K562 (cell line): ENCODE measurements around the gene CTNNA3. TPM values are rescaled to one million over a fixed set of nuclear protein-coding genes. Genes with fewer than 3 reads are reported as not detected.

Experiments used
- ATAC-seq: fragments of 200-7000 bp; cut with Tn5 transposase; 3 replicates; pipeline ENCODE4 v1.9.1; 2020; ENCODE audit warnings: moderate library complexity
- BruUV-seq: library from RNA; stranded (reverse); fragments of 400-500 nt; replicated peaks from 2 replicates; lab custom pipeline; 2021; lab: Mats Ljungman, UMichigan
- CTCF ChIA-PET: fragments of 300-600 bp; formaldehyde crosslinking; extraction: SDS; loops from one replicate; lab custom pipeline; 2021; ENCODE audit warnings: low intra/inter-chr PET ratio; lab: Yijun Ruan, JAX
- POLR2A ChIA-PET: fragments of 300-600, 350-650 bp; sonication (Branson Sonifier 250); formaldehyde crosslinking; extraction: SDS; loops from one replicate; lab custom pipeline; 2021; ENCODE audit warnings: antibody characterized with exemption, inconsistent platforms; lab: Yijun Ruan, JAX
- DNase-seq, 4 experiments: peaks; one replicate each; pipeline versions ENCODE4 v3.0.0 to v3.0.0-alpha.2; 2011 to 2018; ENCODE audit warnings: low spot score in 3 of 4, mixed read lengths in 3 of 4; ENCODE audit errors: extremely low read depth in 1 of 4
- FAIRE-seq: peaks from 2 replicates; lab custom pipeline; 2011; peaks lifted over from hg19 to GRCh38; lab: Jason Lieb, UNC
- H2AFZ ChIP-seq: 2 replicates; pipeline ENCODE4 v1.6.0; 2011; ENCODE audit warnings: low read depth, low read length, control low read depth, inconsistent platforms
- H3K27ac ChIP-seq: fragments of 200-600 bp; 3 replicates; pipeline ENCODE4 v1.8.0; 2011; ENCODE audit warnings: low read depth, mild to moderate bottlenecking, control low read depth, inconsistent platforms, low read length, moderate library complexity, mixed read lengths; ENCODE audit errors: extremely low read depth
- H3K27me3 ChIP-seq, 2 experiments: fragments of 300-600 bp in 1 of 2; 2 replicates in 1 of 2; 3 replicates in 1 of 2; pipeline versions ENCODE4 v1.6.0 to v1.8.0; 2011; ENCODE audit warnings: inconsistent platforms in 2 of 2, low read length in 2 of 2, mild to moderate bottlenecking in 1 of 2, mixed read lengths in 1 of 2, moderate library complexity in 1 of 2; ENCODE audit not compliant: control insufficient read depth in 2 of 2, insufficient read depth in 2 of 2
- H3K36me3 ChIP-seq: fragments of 300-600 bp; 3 replicates; pipeline ENCODE4 v1.8.0; 2011; ENCODE audit warnings: mild to moderate bottlenecking, low read length, inconsistent platforms; ENCODE audit not compliant: control insufficient read depth, insufficient read depth
- H3K4me1 ChIP-seq, 2 experiments: fragments of 200-600 bp in 1 of 2; replicated peaks in 1 of 2; 2 replicates in 1 of 2; 3 replicates in 1 of 2; pipeline versions ENCODE4 v1.5.1 to v1.8.0; 2011; ENCODE audit warnings: inconsistent platforms in 2 of 2, low read length in 2 of 2, mild to moderate bottlenecking in 1 of 2, mixed read lengths in 1 of 2, moderate library complexity in 1 of 2; ENCODE audit not compliant: control insufficient read depth in 2 of 2, insufficient read depth in 2 of 2
- H3K4me2 ChIP-seq: 2 replicates; pipeline ENCODE4 v1.6.1; 2011; ENCODE audit warnings: low read length, control low read depth, inconsistent platforms, mixed read lengths; ENCODE audit not compliant: insufficient read depth
- H3K4me3 ChIP-seq: fragments of 200-600 bp; sonication (generic), shearing (Covaris generic); 2 replicates; pipeline ENCODE4 v1.5.1; 2016; ENCODE audit warnings: control low read depth, inconsistent platforms
- H3K79me2 ChIP-seq: fragments of 200-600 bp; 3 replicates; pipeline ENCODE4 v1.8.0; 2011; ENCODE audit warnings: low read length, inconsistent platforms; ENCODE audit not compliant: control insufficient read depth, insufficient read depth
- H3K9ac ChIP-seq, 2 experiments: 2 replicates each; pipeline versions ENCODE4 v1.6.0 to v1.6.1; 2011; ENCODE audit warnings: low read depth in 2 of 2, low read length in 2 of 2, control low read depth in 1 of 2, inconsistent platforms in 1 of 2, mild to moderate bottlenecking in 1 of 2, mixed read lengths in 1 of 2; ENCODE audit not compliant: insufficient read depth in 1 of 2
- H3K9me1 ChIP-seq: one replicate; pipeline ENCODE4 v1.6.0; 2011; ENCODE audit warnings: inconsistent platforms, mild to moderate bottlenecking, low read length, moderate library complexity; ENCODE audit not compliant: control insufficient read depth, insufficient read depth
- H3K9me3 ChIP-seq: replicated peaks from 2 replicates; pipeline ENCODE4 v1.5.1; 2011; ENCODE audit warnings: low read depth, low read length, inconsistent platforms; ENCODE audit not compliant: control insufficient read depth, insufficient read depth
- H4K20me1 ChIP-seq: replicated peaks from 2 replicates; pipeline ENCODE4 v1.6.1; 2011; ENCODE audit warnings: low read length, inconsistent platforms, mixed read lengths; ENCODE audit not compliant: control insufficient read depth, insufficient read depth
- ARHGAP35 ChIP-seq: fragments of 450-650 bp; IDR thresholded peaks from 2 replicates; pipeline ENCODE4 v1.6.1; 2018; ENCODE audit not compliant: partially characterized antibody
- CBX3 ChIP-seq, 2 experiments: IDR thresholded peaks; 1 replicate in 1 of 2; 2 replicates in 1 of 2; pipeline ENCODE4 v1.6.1; 2012; ENCODE audit warnings: inconsistent platforms in 2 of 2, low read length in 2 of 2, borderline replicate concordance in 1 of 2, control low read depth in 1 of 2
- E4F1 ChIP-seq: fragments of 250-450 bp; sonication (Bioruptor Pico); IDR thresholded peaks from 2 replicates; pipeline ENCODE4 v1.5.0; 2021; ENCODE audit warnings: mild to moderate bottlenecking, borderline replicate concordance
- GTF2E2 ChIP-seq: fragments of 200-800 bp; sonication (Bioruptor generic); IDR thresholded peaks from 2 replicates; pipeline ENCODE4 v1.6.1; 2016; ENCODE audit warnings: missing genetic modification characterization, missing compliant biosample characterization
- JUN ChIP-seq, 2 experiments: sonication (generic) in 1 of 2; formaldehyde crosslinking in 1 of 2; IDR thresholded peaks; 2 replicates each; pipeline versions ENCODE4 v1.6.1 to v1.8.0; 2012 to 2022; ENCODE audit warnings: borderline replicate concordance in 2 of 2, mild to moderate bottlenecking in 2 of 2, improper control_type of control experiment in 1 of 2, low read depth in 1 of 2, low read length in 1 of 2, missing genetic modification reagents in 1 of 2
- NBN ChIP-seq: fragments of 450-650 bp; IDR thresholded peaks from 2 replicates; pipeline ENCODE4 v1.6.1; 2016; ENCODE audit warnings: low read depth, mild to moderate bottlenecking
- PHF8 ChIP-seq: fragments of 200-600 bp; sonication (generic); IDR thresholded peaks from 2 replicates; pipeline ENCODE4 v1.6.1; 2012; ENCODE audit warnings: mixed run types, mild to moderate bottlenecking, inconsistent platforms, low read length, moderate library complexity, borderline replicate concordance
- PREB ChIP-seq: sonication (generic); formaldehyde crosslinking; IDR thresholded peaks from 2 replicates; pipeline ENCODE4 v1.8.1; 2023; ENCODE audit warnings: mild to moderate bottlenecking, missing genetic modification reagents
- RB1 ChIP-seq: fragments of 450-650 bp; IDR thresholded peaks from 2 replicates; pipeline ENCODE4 v1.6.1; 2017; ENCODE audit warnings: low read depth, mild to moderate bottlenecking
- RUNX1 ChIP-seq: sonication (generic); IDR thresholded peaks from 2 replicates; pipeline ENCODE4 v1.6.1; 2016; ENCODE audit warnings: antibody characterized with exemption, low read depth
- SFPQ ChIP-seq: fragments of 200-400 bp; formaldehyde crosslinking; IDR thresholded peaks from 2 replicates; pipeline ENCODE4 v1.6.1; 2017; ENCODE audit warnings: mild to moderate bottlenecking, low read depth, low read length, moderate library complexity
- WGBS: fragments of 100-300 bp; shearing (Covaris generic); methylation state at CpG from one replicate; pipeline ENCODE4 v1.1.6; 2016; ENCODE audit warnings: low coverage, mixed read lengths; ENCODE audit not compliant: insufficient coverage; ENCODE audit errors: missing lambda C conversion rate; 5-methylcytosine and 5-hydroxymethylcytosine counted together
- in situ Hi-C: fragments of 300-500 bp; cut with MboI; formaldehyde crosslinking; loops from 4 replicates; pipeline ENCODE4 v1.15.0; 2018; ENCODE audit warnings: inconsistent platforms, mixed read lengths
- intact Hi-C: fragments of 100-400 bp; cut with micrococcal nuclease; formaldehyde crosslinking; loops from 2 replicates; pipeline ENCODE4 v1.14.2; 2022
- polyA plus RNA-seq, 8 experiments: library from polyadenylated mRNA; depleted of rRNA in 4 of 8; stranded (reverse) in 5 of 8; unstranded in 3 of 8; fragments of >200 nt; fragmentation: Nextera tagmentation in 2 of 8; fragmentation: Illumina TruSeq in 1 of 8; extraction: Ambion mirVana in 2 of 8; extraction: Trizol in 1 of 8; gene quantifications; 2 replicates each; pipeline versions ENCODE4 v1.2.1 to v1.2.3, GENCODE V29; 2011 to 2014; ENCODE audit warnings: inconsistent platforms in 1 of 8, missing spikeins in 1 of 8
- total RNA-seq, 7 experiments: library from RNA; depleted of rRNA in 6 of 7; stranded (reverse); fragments of >200 nt in 6 of 7; fragmentation: Illumina TruSeq in 2 of 7; extraction: Trizol in 2 of 7; gene quantifications; 2 replicates each; pipeline versions ENCODE4 v1.2.1 to v1.2.3, GENCODE V29; 2011 to 2021; ENCODE audit warnings: low replicate concordance in 1 of 7

Gene CTNNA3
- total and polyA plus RNA-seq, 9 of the 15 experiments (the other 6 are each of a cell fraction or from before 2014, with no cell fraction given) = 0.04 TPM; not detected in 8

- no peak overlapping the region for H3K4me3 ChIP-seq
- POLR2A ChIA-PET = no interaction called here
- CTCF ChIA-PET = no interaction called here
- H3K9me3 ChIP-seq = no peaks in the 10 kb centered on the region
- no peak overlapping the region for H3K4me2 ChIP-seq
- TF ChIP-seq RB1 (no peak), SFPQ (no peak), NBN (no peak), ARHGAP35 (no peak), E4F1 (CRISPR knock-in tag) (no peak), PREB (CRISPR knock-in tag) (no peak), RUNX1 (no peak), GTF2E2 (tag) (no peak), CBX3 (IDR thresholded peaks at IDR 0.05; ENCODE audit: borderline replicate concordance in 1 of 2, low read length in 2 of 2) (no peak), JUN (IDR thresholded peaks at IDR 0.05; ENCODE audit: borderline replicate concordance, low read depth, low read length) (no peak), JUN (CRISPR knock-in tag; IDR thresholded peaks at IDR 0.05; ENCODE audit: borderline replicate concordance) (no peak), PHF8 (no peak)
- BruUV-seq = no TSS peak
- no peak for ATAC-seq
- H3K4me1 ChIP-seq = no peaks in the 10 kb centered on the region
- no peak overlapping the region for H3K9ac ChIP-seq
- intact Hi-C loops = no loop called here
- in situ Hi-C loops = no loop called here
- no peak overlapping the region for H2AFZ ChIP-seq
- H3K9me1 ChIP-seq = no peaks in the 10 kb centered on the region
- no peak for FAIRE-seq
- no peaks in the 10 kb centered on the region for H4K20me1 ChIP-seq
- no peaks in the 10 kb centered on the region for H3K27me3 ChIP-seq
- no peaks in the 10 kb centered on the region for H3K79me2 ChIP-seq
- no peak for DNase-seq
- H3K27ac ChIP-seq = no peak overlapping the region
- no peaks in the 10 kb centered on the region for H3K36me3 ChIP-seq
- 0% methylated on average over 1 of the region's 1 CpG for WGBS
Measured at GRCh38 chr10:66085906-66086305, 1610.1 kb downstream of the CTNNA3 start.
